Fibroblast of villous mesenchyme (primary cell): ENCODE data around the gene KAZN. TPM values are rescaled to one million over a fixed set of nuclear protein-coding genes. Genes with fewer than 3 reads are reported as not detected.

ENCODE experiments used
- DNase-seq: peaks from one replicate; pipeline ENCODE4 v3.0.0-alpha.2; 2010; ENCODE audit warnings: low read depth
- H3K4me3 ChIP-seq: 2 replicates; pipeline ENCODE4 v1.5.1; 2011; ENCODE audit warnings: low read depth, mild to moderate bottlenecking, low read length
- CTCF ChIP-seq: IDR thresholded peaks from 2 replicates; pipeline ENCODE4 v1.5.1; 2012; ENCODE audit warnings: low read depth, mild to moderate bottlenecking, low read length; ENCODE audit not compliant: insufficient read depth
- total RNA-seq: library from RNA; depleted of rRNA; stranded (reverse); fragments of >200 nt; gene quantifications from 2 replicates; pipeline ENCODE4 v1.2.3, GENCODE V29; 2012

Gene KAZN
- total RNA-seq, 1 donor = 8.6 TPM

DNA sequence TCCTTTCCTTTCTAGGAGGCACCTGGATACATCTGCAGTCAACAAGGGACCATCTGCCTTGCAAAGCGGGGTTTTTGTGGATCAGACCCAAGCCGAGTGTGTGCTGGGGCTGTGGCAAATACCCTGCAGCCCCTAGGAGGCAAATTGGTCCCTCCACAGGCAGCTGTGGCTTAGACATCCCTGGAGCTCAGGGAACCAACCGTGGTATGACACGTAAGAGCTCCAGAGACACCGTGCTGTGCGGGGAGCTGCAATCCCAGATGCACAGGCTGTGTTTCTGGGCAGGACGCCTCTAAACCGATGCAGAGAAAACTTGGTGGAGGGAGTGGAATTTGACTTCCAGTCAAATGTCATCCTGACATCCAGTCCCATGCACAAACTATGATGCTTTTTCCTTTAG is 141.5 kb downstream of the KAZN start:
- H3K4me3 ChIP-seq = no peak overlapping the region
- no peak for TF ChIP-seq CTCF
- no peak for DNase-seq

DNA sequence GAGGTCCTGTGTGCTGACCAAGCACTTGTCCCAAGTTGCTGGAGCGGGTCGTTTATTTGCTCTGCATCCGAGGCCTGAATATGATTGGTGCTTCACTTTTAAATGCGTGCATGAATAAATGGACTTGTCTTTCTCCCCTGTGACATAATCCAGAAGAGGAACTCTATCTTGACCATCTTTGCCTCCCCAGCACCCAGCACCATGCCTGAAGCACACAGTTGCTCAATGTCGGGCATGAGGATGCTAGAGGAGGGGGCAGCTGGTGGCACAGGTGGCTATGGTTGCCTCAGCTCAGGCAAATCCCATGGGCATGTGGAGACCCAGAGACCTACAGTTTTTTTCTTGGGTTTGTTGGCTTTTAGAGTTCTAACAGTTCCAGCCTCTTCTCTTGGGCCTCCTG is 142.6 kb downstream of the KAZN start:
- TF ChIP-seq CTCF = no peak
- no peak for DNase-seq
- no peak overlapping the region for H3K4me3 ChIP-seq

- no peak for TF ChIP-seq CTCF
- DNase-seq = peak; percentile 19
Measured at GRCh38 chr1:14741532-14741931, 143.0 kb downstream of the KAZN start.

DNA sequence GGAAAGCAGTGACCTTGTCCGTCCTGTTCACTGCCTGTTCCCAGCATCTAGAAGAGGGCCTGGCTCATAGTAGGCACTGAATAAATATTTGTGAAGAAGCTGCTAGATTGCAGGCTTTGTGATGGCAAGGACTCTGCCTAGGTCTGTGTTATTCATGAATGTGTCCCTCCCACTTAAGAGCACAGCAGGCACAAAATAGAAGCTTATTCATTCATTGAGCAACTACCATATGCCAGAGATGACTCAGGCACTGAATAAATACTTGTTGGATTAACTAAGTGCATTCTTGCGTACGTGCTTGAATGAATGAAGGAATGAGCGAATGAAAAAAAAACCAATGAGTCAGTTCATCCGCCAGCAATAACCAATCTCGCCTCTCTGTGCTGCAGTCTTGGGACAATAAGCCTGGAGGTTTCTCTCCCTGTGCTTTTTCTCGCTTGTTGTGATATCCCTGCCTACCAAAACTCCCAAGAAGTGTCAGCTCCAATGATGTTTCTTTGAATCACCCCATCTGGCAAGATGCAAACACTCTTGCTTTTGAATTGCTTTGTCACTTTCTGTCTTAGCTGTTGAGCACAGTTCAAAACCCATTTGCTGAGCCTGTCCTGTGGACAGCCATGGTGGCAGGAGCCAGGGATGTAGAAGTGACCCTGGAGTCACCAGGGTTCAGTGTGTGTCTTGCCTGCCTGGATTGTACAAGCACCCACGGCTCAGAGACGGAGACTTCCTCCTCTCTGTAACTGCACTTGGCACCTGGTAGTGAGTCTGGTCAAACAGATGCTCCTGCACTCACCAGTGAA is 143.9 kb downstream of the KAZN start:
- TF ChIP-seq CTCF = no peak
- DNase-seq = peak; percentile 89
- no peak overlapping the region for H3K4me3 ChIP-seq

More at GRCh38 chr1:14741532-14741931, 143.0 kb downstream of the KAZN start:
- no peak overlapping the region for H3K4me3 ChIP-seq

- no peak overlapping the region for H3K4me3 ChIP-seq
- TF ChIP-seq CTCF = no peak
- DNase-seq = no peak
Measured at GRCh38 chr1:14743368-14743767, 144.9 kb downstream of the KAZN start.

GRCh38 chr1:14745001-14745720 is 146.7 kb downstream of the KAZN start:
- TF ChIP-seq CTCF = no peak
- no peak overlapping the region for H3K4me3 ChIP-seq
- DNase-seq = no peak

DNA sequence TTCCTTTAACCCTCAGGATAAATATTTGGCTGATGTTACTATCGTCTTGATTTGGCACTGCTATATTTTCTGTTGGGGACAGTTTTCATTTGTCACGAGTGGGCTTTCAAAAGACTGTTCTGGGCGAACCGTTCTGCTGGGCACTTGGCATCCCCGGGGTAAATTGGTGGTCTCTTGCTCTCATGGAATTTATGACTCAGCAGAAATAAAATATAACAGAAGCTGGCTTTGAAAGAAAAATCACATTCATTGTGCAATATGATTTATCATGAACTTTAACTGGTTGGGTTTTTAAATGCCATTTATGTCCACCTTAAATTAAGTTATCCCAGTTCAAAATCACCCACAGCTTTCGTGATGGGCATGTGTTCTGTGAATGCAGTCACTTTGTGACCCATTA is 147.3 kb downstream of the KAZN start:
- no peak for DNase-seq
- no peak for TF ChIP-seq CTCF
- H3K4me3 ChIP-seq = no peak overlapping the region
